ENCODE measurements around the gene GAST. TPM values are rescaled to one million over a fixed set of nuclear protein-coding genes. Genes with fewer than 3 reads are reported as not detected.

The GAST gene
- total and polyA plus RNA-seq, 2 of the 13 experiments (the other 11 are each of a cell fraction or from before 2014, with no cell fraction given), result 0.32 to 0.42 TPM

GRCh38 chr17:41665566-41666236 is 46.4 kb upstream of the GAST start (continued):
- no peak for TF ChIP-seq SKI (IDR thresholded peaks at IDR 0.05; ENCODE audit: partially characterized antibody)
- TF ChIP-seq, protein P1, sequence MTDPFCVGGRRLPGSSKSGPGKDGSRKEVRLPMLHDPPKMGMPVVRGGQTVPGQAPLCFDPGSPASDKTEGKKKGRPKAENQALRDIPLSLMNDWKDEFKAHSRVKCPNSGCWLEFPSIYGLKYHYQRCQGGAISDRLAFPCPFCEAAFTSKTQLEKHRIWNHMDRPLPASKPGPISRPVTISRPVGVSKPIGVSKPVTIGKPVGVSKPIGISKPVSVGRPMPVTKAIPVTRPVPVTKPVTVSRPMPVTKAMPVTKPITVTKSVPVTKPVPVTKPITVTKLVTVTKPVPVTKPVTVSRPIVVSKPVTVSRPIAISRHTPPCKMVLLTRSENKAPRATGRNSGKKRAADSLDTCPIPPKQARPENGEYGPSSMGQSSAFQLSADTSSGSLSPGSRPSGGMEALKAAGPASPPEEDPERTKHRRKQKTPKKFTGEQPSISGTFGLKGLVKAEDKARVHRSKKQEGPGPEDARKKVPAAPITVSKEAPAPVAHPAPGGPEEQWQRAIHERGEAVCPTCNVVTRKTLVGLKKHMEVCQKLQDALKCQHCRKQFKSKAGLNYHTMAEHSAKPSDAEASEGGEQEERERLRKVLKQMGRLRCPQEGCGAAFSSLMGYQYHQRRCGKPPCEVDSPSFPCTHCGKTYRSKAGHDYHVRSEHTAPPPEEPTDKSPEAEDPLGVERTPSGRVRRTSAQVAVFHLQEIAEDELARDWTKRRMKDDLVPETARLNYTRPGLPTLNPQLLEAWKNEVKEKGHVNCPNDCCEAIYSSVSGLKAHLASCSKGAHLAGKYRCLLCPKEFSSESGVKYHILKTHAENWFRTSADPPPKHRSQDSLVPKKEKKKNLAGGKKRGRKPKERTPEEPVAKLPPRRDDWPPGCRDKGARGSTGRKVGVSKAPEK (CRISPR knock-in tag; IDR thresholded peaks at IDR 0.05; ENCODE audit: borderline replicate concordance), result no peak
- peak; percentile 72; the same call in 1 of the 2 replicates for TF ChIP-seq EEA1 (CRISPR knock-in tag; IDR thresholded peaks at IDR 0.05; ENCODE audit: borderline replicate concordance)
- TF ChIP-seq NR2F6 (IDR thresholded peaks at IDR 0.05), result peak; percentile 25
- TF ChIP-seq NR2F6 (CRISPR knock-in tag; IDR thresholded peaks at IDR 0.05), result no peak
- no peak for TF ChIP-seq ZNF468 (CRISPR knock-in tag; IDR thresholded peaks at IDR 0.05)
- no peak for TF ChIP-seq HINFP (CRISPR knock-in tag; IDR thresholded peaks at IDR 0.05; ENCODE audit: low read depth)
- no peak for TF ChIP-seq ARNT (IDR thresholded peaks at IDR 0.05)
- TF ChIP-seq ONECUT2 (CRISPR knock-in tag; IDR thresholded peaks at IDR 0.05), result no peak
- TF ChIP-seq, protein P2, sequence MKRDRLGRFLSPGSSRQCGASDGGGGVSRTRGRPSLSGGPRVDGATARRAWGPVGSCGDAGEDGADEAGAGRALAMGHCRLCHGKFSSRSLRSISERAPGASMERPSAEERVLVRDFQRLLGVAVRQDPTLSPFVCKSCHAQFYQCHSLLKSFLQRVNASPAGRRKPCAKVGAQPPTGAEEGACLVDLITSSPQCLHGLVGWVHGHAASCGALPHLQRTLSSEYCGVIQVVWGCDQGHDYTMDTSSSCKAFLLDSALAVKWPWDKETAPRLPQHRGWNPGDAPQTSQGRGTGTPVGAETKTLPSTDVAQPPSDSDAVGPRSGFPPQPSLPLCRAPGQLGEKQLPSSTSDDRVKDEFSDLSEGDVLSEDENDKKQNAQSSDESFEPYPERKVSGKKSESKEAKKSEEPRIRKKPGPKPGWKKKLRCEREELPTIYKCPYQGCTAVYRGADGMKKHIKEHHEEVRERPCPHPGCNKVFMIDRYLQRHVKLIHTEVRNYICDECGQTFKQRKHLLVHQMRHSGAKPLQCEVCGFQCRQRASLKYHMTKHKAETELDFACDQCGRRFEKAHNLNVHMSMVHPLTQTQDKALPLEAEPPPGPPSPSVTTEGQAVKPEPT (CRISPR knock-in tag; IDR thresholded peaks at IDR 0.05; ENCODE audit: low read depth), result peak; percentile 55; the same call in 1 of the 2 replicates
- TF ChIP-seq PHF5A (CRISPR knock-in tag; IDR thresholded peaks at IDR 0.05; ENCODE audit: low read depth, unreplicated experiment), result no peak
- no peak for TF ChIP-seq JUN (CRISPR knock-in tag; IDR thresholded peaks at IDR 0.05)
- TF ChIP-seq MLXIP (CRISPR knock-in tag; IDR thresholded peaks at IDR 0.05; ENCODE audit: borderline replicate concordance), result no peak
- no peak for TF ChIP-seq SCMH1 (CRISPR knock-in tag; IDR thresholded peaks at IDR 0.05; ENCODE audit: borderline replicate concordance)
- no peak for TF ChIP-seq NFYC (CRISPR knock-in tag; IDR thresholded peaks at IDR 0.05)
- no peak for TF ChIP-seq JARID2 (CRISPR knock-in tag; IDR thresholded peaks at IDR 0.05; ENCODE audit: insufficient replicate concordance)
- TF ChIP-seq ZNF510 (CRISPR knock-in tag; IDR thresholded peaks at IDR 0.05; ENCODE audit: low read depth), result no peak
- TF ChIP-seq DBP (CRISPR knock-in tag; IDR thresholded peaks at IDR 0.05; ENCODE audit: not compliant biosample characterization), result no peak
- no peak for TF ChIP-seq ZNF652 (CRISPR knock-in tag; IDR thresholded peaks at IDR 0.05; ENCODE audit: borderline replicate concordance, low read depth)

Measured in HepG2 (cell line).